Upper lobe of left lung (tissue), 4 donors: ENCODE results near the gene SLC27A1.

Source experiments
- CTCF ChIP-seq, 6 experiments: fragments of 450-650 bp in 4 of 6; fragments of 200-600 bp in 2 of 6; sonication (generic) in 2 of 6; IDR thresholded peaks; one replicate each; pipeline ENCODE4 v1.5.1; 2016 to 2019; ENCODE audit warnings: antibody characterized with exemption in 6 of 6
- POLR2A ChIP-seq, 4 donors: fragments of 450-650 bp; IDR thresholded peaks; one replicate each; pipeline ENCODE4 v1.5.1; 2016 to 2017; ENCODE audit warnings: antibody characterized with exemption in 4 of 4, mild to moderate bottlenecking in 2 of 4
- POLR2AphosphoS5 ChIP-seq, 2 donors: sonication (generic); formaldehyde crosslinking; IDR thresholded peaks; one replicate each; pipeline ENCODE4 v1.5.1; 2017; ENCODE audit warnings: antibody characterized with exemption in 2 of 2

DNA sequence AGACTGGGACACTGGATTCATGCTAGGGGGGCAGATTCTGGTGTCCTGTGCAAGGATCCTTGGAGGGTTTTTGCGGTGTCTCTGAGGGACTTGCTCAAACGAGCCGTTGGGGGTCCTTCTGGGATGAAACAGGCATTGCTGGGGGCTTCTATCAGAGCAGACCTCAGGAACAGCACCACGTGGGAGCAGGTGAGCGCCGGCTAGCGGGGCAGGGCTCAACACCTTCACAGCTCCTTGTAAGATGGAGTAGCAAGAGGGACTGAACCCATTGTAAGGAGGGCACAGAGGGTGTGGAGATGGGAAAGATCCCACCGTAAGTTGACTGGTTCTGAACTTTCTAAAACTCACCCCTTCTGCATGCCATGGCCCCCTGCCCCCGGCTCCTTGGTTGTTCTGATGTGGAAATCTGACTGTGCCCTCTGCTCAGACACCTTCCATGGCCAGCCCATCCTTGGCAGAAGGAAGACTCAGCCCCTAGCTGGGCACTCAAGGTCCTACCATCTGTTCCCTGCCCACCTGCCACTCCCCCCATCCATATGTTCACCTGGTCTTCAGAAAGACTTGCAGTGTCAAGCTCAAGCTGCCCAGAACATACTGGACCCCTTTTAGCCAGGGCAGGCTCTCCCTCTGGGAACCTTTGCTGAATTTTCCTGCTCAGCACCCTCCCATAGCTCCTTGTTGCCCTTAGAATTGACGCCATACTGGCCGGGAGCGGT lies 1.2 kb downstream of the SLC27A1 start:
- TF ChIP-seq CTCF (IDR thresholded peaks at IDR 0.05) (no peak), POLR2AphosphoS5 (IDR thresholded peaks at IDR 0.05) (no peak), POLR2A (IDR thresholded peaks at IDR 0.05) (no peak)
